Lung (tissue), 16 donors: ENCODE data around the gene MIB1. TPM values are rescaled to one million over a fixed set of nuclear protein-coding genes. Genes with fewer than 3 reads are reported as not detected.

ENCODE experiments used
- ATAC-seq: fragments of 200-7000 bp; cut with Tn5 transposase; one replicate; pipeline ENCODE4 v1.9.1; 2020; ENCODE audit warnings: moderate number of reproducible peaks; ENCODE audit not compliant: insufficient read depth, low FRiP score
- DNase-seq, 3 donors: peaks; one replicate each; pipeline ENCODE4 v3.0.0-alpha.2; 2013 to 2017
- H3K27ac ChIP-seq, 2 donors: one replicate each; pipeline ENCODE4 v1.5.1; 2013; ENCODE audit warnings: mild to moderate bottlenecking in 2 of 2, moderate library complexity in 2 of 2, control low read depth in 1 of 2, inconsistent platforms in 1 of 2, low read depth in 1 of 2, low read length in 1 of 2
- H3K27me3 ChIP-seq, 3 donors: one replicate each; pipeline ENCODE4 v1.5.1; 2013; ENCODE audit warnings: low read length in 2 of 3; ENCODE audit not compliant: control insufficient read depth in 3 of 3, insufficient read depth in 3 of 3
- H3K36me3 ChIP-seq, 4 donors: one replicate each; pipeline ENCODE4 v1.5.1; 2013; ENCODE audit warnings: low read length in 4 of 4, mild to moderate bottlenecking in 1 of 4, moderate library complexity in 1 of 4; ENCODE audit not compliant: control insufficient read depth in 4 of 4, insufficient read depth in 4 of 4
- H3K4me1 ChIP-seq, 5 donors: one replicate each; pipeline ENCODE4 v1.5.1; 2013; ENCODE audit warnings: low read length in 5 of 5, mild to moderate bottlenecking in 2 of 5, moderate library complexity in 1 of 5; ENCODE audit not compliant: control insufficient read depth in 5 of 5, insufficient read depth in 5 of 5
- H3K4me3 ChIP-seq: one replicate; pipeline ENCODE4 v1.5.1; 2013; ENCODE audit warnings: mild to moderate bottlenecking, control low read depth, moderate library complexity
- H3K9ac ChIP-seq, 2 donors: one replicate each; pipeline ENCODE4 v1.5.1; 2013; ENCODE audit warnings: low read length in 2 of 2, control low read depth in 1 of 2; ENCODE audit not compliant: insufficient read depth in 1 of 2
- H3K9me3 ChIP-seq, 4 donors: one replicate each; pipeline ENCODE4 v1.5.1; 2013; ENCODE audit warnings: low read length in 3 of 4, mild to moderate bottlenecking in 1 of 4, moderate library complexity in 1 of 4; ENCODE audit not compliant: control insufficient read depth in 4 of 4, insufficient read depth in 3 of 4
- CTCF ChIP-seq: IDR thresholded peaks from 2 replicates; pipeline ENCODE4 v1.5.1; 2012; ENCODE audit warnings: mild to moderate bottlenecking; ENCODE audit errors: control extremely low read depth, extremely low read depth
- WGBS, 2 donors: extraction: QIAGEN DNeasy Blood & Tissue Kit; methylation state at CpG; one replicate each; pipeline ENCODE4 v1.1.7; 2013; 5-methylcytosine and 5-hydroxymethylcytosine counted together
- long read RNA-seq, 5 donors: transcript quantifications; one replicate each; lab custom pipeline, GENCODE V29; 2026
- polyA plus RNA-seq, 2 donors: library from polyadenylated mRNA; stranded (reverse); fragments of 200-250 nt; gene quantifications; one replicate each; pipeline ENCODE4 v1.2.1, GENCODE V29; 2013
- total RNA-seq, 2 donors: library from RNA; depleted of rRNA in 1 of 2; stranded (reverse); fragments of >200 nt in 1 of 2; gene quantifications; one replicate each; pipeline ENCODE4 v1.2.1, GENCODE V29; 2014 to 2021
- donor health status: control.
- donor health status: control.
- donor health status: Bipolar disorder and iron deficiency.
- donor health status: healthy.
- donor health status: DM: yes; HTN: yes; CAD: no.

Gene MIB1
- total RNA-seq (10 to 100 TPM; 25.7 to 62.0 TPM), polyA plus RNA-seq (1 to 10 TPM; 4.5 to 5.4 TPM)
- long read RNA-seq, donor 1, full-length matches to known transcripts: 1 of 6 reads
- long read RNA-seq, donor 1, partial matches to known transcripts: 5 of 6 reads
- long read RNA-seq, donor 1, other reads (novel, unspliced or antisense): 0 of 6 reads
- long read RNA-seq, donor 2: 0 reads
- long read RNA-seq, donor 3, full-length matches to known transcripts: 1 of 1 reads
- long read RNA-seq, donor 3, partial matches to known transcripts: 0 of 1 reads
- long read RNA-seq, donor 3, other reads (novel, unspliced or antisense): 0 of 1 reads
- long read RNA-seq, donor 4: 0 reads
- long read RNA-seq, donor 5, full-length matches to known transcripts: 1 of 1 reads
- long read RNA-seq, donor 5, partial matches to known transcripts: 0 of 1 reads
- long read RNA-seq, donor 5, other reads (novel, unspliced or antisense): 0 of 1 reads

- ATAC-seq (peak; percentile 99), DNase-seq (peak; percentile 99 to 100 (median 100))
- Histone ChIP-seq H3K4me1 (peaks cover 0 to 25% (median 2%) of the 10 kb centered on the region in 5 donors), H3K4me3 (peak within 1 kb of the TSS; percentile 99), H3K9me3 (no peaks in the 10 kb centered on the region), H3K27me3 (no peaks in the 10 kb centered on the region), H3K9ac (peak within 1 kb of the TSS; percentile 73 to 88), H3K36me3 (no peaks in the 10 kb centered on the region), H3K27ac (peak within 1 kb of the TSS; percentile 99)
- 0 to 1% methylated on average over 49 to 76 of the region's 76 CpGs for WGBS, 2 donors
- no peak for TF ChIP-seq CTCF
Measured at GRCh38 chr18:21740538-21741311, at the start of gene MIB1. MIB1 (plus strand) TSS chr18:21740792; CDS start chr18:21741584, 792 bp downstream.

GRCh38 chr18:21693322-21693721 lies 47.3 kb upstream of the MIB1 start:
- H3K9me3 ChIP-seq: peaks cover 0 to 5% (median 0%) of the 10 kb centered on the region in 4 donors
- no peaks in the 10 kb centered on the region for H3K4me1 ChIP-seq
- no peak overlapping the region for H3K4me3 ChIP-seq
- WGBS, 2 donors: 79 to 91% methylated on average over 2 of the region's 2 CpGs
- peaks cover 2 to 20% (median 7%) of the 10 kb centered on the region in 4 donors for H3K36me3 ChIP-seq
- no peak overlapping the region for H3K27ac ChIP-seq
- ATAC-seq: no peak
- DNase-seq: no peak
- no peak for TF ChIP-seq CTCF
- H3K27me3 ChIP-seq: no peaks in the 10 kb centered on the region
- no peak overlapping the region for H3K9ac ChIP-seq

DNA sequence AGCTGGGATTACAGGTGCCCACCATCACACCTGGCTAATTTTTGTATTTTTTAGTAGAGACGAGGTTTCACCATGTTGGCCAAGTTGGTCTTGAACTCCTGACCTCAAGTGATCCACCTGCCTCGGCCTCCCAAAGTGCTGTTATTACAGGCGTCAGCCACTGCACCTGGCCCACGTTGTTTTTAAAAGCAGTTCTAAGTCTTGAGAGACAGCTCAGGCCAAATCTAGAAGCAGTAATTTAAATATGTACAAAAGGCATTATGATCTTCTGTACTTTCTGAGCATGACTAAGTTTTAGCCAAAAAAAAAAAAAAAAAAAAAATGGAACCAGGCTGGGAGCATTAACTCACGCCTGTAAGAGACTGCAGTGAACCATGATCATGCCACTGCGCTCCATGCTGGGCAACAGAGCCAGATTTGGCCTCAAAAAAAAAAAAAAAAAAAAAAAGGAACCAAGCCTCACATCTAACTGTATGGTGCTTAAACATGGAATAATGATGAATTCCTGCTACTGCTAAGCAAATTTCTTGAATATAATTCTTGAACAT lies 40.0 kb upstream of the MIB1 start:
- 90 to 93% methylated on average over 6 of the region's 6 CpGs for WGBS, 2 donors
- TF ChIP-seq CTCF: no peak
- DNase-seq: peak in 1 of 3 donors; percentile 10

More for the DNA sequence above, 40.0 kb upstream of the MIB1 start:
- peaks cover 0 to 14% (median 2%) of the 10 kb centered on the region in 4 donors for H3K36me3 ChIP-seq
- H3K9ac ChIP-seq: no peak overlapping the region
- no peaks in the 10 kb centered on the region for H3K9me3 ChIP-seq
- H3K4me1 ChIP-seq: peaks cover 0 to 6% (median 0%) of the 10 kb centered on the region in 5 donors
- H3K27ac ChIP-seq: no peak overlapping the region
- no peak for ATAC-seq
- H3K27me3 ChIP-seq: no peaks in the 10 kb centered on the region
- no peak overlapping the region for H3K4me3 ChIP-seq
